Measurements from ENCODE around the gene OR8K1. TPM values are rescaled to one million over a fixed set of nuclear protein-coding genes. Genes with fewer than 3 reads are reported as not detected.

Gene OR8K1
- total and polyA plus RNA-seq, 10 of the 15 experiments (the other 5 are each of a cell fraction or from before 2014, with no cell fraction given) = not detected

- Histone ChIP-seq H3K4me3 (no peak overlapping the region), H3K9ac (ENCODE audit: control insufficient read depth, insufficient read depth, low read length) (no peak overlapping the region), H3K36me3 (ENCODE audit: control insufficient read depth in 2 of 2, insufficient read depth in 2 of 2, low read length in 1 of 2) (no peaks in the 10 kb centered on the region), H3K27me3 (replicated peaks in 1 of 2; ENCODE audit: control insufficient read depth in 2 of 2, insufficient read depth in 2 of 2, low read length in 1 of 2) (no peaks in the 10 kb centered on the region), H3K4me1 (ENCODE audit: control insufficient read depth, insufficient read depth, low read length) (no peaks in the 10 kb centered on the region), H3K27ac (ENCODE audit: control insufficient read depth, insufficient read depth) (no peak overlapping the region), H2AFZ (ENCODE audit: control insufficient read depth, low read depth, low read length) (no peak overlapping the region), H3K79me2 (ENCODE audit: control insufficient read depth, insufficient read depth, low read length) (no peaks in the 10 kb centered on the region), H3K4me2 (ENCODE audit: control insufficient read depth, insufficient read depth) (no peak overlapping the region), H3K9me3 (replicated peaks; ENCODE audit: control insufficient read depth, insufficient read depth, low read length) (no peaks in the 10 kb centered on the region), H4K20me1 (ENCODE audit: control insufficient read depth, insufficient read depth) (no peaks in the 10 kb centered on the region)
- DNase-seq (ENCODE audit: low read depth, low spot score) (no peak), FAIRE-seq (no peak), ATAC-seq (no peak)
- RAD21 ChIA-PET (ENCODE audit: unreplicated experiment) = no interaction called here
- intact Hi-C loops (cut with micrococcal nuclease; ENCODE audit: unreplicated experiment) (no loop called here), in situ Hi-C loops (cut with MboI) (no loop called here)
- no TSS peak for BruUV-seq (replicated peaks)
- CTCF ChIA-PET = no interaction called here
- POLR2A ChIA-PET = no interaction called here
- SMC1A ChIA-PET (ENCODE audit: uncharacterized antibody, unreplicated experiment) = no interaction called here
- TF ChIP-seq ETV6 (conservative IDR thresholded peaks at IDR 0.05 in 1 of 2, IDR thresholded peaks at IDR 0.05 in 1 of 2; ENCODE audit: borderline replicate concordance in 1 of 2, low read depth in 1 of 2) = no peak
- no peak for TF ChIP-seq SUZ12 (IDR thresholded peaks at IDR 0.05; ENCODE audit: unreplicated experiment)
- no peak for TF ChIP-seq FOS (IDR thresholded peaks at IDR 0.05; ENCODE audit: borderline replicate concordance, extremely low read depth, insufficient read length)
- no peak for TF ChIP-seq RAD21 (IDR thresholded peaks at IDR 0.05; ENCODE audit: insufficient read depth, low read depth, low read length)
- TF ChIP-seq, protein P1, sequence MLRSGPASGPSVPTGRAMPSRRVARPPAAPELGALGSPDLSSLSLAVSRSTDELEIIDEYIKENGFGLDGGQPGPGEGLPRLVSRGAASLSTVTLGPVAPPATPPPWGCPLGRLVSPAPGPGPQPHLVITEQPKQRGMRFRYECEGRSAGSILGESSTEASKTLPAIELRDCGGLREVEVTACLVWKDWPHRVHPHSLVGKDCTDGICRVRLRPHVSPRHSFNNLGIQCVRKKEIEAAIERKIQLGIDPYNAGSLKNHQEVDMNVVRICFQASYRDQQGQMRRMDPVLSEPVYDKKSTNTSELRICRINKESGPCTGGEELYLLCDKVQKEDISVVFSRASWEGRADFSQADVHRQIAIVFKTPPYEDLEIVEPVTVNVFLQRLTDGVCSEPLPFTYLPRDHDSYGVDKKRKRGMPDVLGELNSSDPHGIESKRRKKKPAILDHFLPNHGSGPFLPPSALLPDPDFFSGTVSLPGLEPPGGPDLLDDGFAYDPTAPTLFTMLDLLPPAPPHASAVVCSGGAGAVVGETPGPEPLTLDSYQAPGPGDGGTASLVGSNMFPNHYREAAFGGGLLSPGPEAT (IDR thresholded peaks at IDR 0.05; ENCODE audit: low read depth) = no peak
- no peak for TF ChIP-seq NR2C2 (IDR thresholded peaks at IDR 0.05; ENCODE audit: borderline replicate concordance, control insufficient read depth, insufficient read length, low read depth)
- TF ChIP-seq GABPA (IDR thresholded peaks at IDR 0.05; ENCODE audit: low read depth) = no peak
- no peak for TF ChIP-seq EGR1 (IDR thresholded peaks at IDR 0.05; ENCODE audit: borderline replicate concordance in 1 of 2, low read depth in 2 of 2, low read length in 2 of 2)
- TF ChIP-seq ATF3 (IDR thresholded peaks at IDR 0.05; ENCODE audit: borderline replicate concordance, extremely low read depth, low read depth, low read length) = no peak
- no peak for TF ChIP-seq JUNB (IDR thresholded peaks at IDR 0.05)
- no peak for TF ChIP-seq ZZZ3 (IDR thresholded peaks at IDR 0.05; ENCODE audit: control insufficient read depth, insufficient read length, low read depth)
- TF ChIP-seq, protein P2, sequence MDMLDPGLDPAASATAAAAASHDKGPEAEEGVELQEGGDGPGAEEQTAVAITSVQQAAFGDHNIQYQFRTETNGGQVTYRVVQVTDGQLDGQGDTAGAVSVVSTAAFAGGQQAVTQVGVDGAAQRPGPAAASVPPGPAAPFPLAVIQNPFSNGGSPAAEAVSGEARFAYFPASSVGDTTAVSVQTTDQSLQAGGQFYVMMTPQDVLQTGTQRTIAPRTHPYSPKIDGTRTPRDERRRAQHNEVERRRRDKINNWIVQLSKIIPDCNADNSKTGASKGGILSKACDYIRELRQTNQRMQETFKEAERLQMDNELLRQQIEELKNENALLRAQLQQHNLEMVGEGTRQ (IDR thresholded peaks at IDR 0.05; ENCODE audit: borderline replicate concordance, low read depth, low read length) = no peak
- TF ChIP-seq, protein P3, sequence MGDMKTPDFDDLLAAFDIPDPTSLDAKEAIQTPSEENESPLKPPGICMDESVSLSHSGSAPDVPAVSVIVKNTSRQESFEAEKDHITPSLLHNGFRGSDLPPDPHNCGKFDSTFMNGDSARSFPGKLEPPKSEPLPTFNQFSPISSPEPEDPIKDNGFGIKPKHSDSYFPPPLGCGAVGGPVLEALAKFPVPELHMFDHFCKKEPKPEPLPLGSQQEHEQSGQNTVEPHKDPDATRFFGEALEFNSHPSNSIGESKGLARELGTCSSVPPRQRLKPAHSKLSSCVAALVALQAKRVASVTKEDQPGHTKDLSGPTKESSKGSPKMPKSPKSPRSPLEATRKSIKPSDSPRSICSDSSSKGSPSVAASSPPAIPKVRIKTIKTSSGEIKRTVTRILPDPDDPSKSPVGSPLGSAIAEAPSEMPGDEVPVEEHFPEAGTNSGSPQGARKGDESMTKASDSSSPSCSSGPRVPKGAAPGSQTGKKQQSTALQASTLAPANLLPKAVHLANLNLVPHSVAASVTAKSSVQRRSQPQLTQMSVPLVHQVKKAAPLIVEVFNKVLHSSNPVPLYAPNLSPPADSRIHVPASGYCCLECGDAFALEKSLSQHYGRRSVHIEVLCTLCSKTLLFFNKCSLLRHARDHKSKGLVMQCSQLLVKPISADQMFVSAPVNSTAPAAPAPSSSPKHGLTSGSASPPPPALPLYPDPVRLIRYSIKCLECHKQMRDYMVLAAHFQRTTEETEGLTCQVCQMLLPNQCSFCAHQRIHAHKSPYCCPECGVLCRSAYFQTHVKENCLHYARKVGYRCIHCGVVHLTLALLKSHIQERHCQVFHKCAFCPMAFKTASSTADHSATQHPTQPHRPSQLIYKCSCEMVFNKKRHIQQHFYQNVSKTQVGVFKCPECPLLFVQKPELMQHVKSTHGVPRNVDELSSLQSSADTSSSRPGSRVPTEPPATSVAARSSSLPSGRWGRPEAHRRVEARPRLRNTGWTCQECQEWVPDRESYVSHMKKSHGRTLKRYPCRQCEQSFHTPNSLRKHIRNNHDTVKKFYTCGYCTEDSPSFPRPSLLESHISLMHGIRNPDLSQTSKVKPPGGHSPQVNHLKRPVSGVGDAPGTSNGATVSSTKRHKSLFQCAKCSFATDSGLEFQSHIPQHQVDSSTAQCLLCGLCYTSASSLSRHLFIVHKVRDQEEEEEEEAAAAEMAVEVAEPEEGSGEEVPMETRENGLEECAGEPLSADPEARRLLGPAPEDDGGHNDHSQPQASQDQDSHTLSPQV (IDR thresholded peaks at IDR 0.05) = no peak
- no peak for TF ChIP-seq CEBPZ (IDR thresholded peaks at IDR 0.05; ENCODE audit: low read depth, low read length)
These were observed 5.5 kb upstream of the OR8K1 start for GRCh38 chr11:56340289-56340688.
